HepG2 (cell line): ENCODE results near the gene DMBT1. TPM values are rescaled to one million over a fixed set of nuclear protein-coding genes. Genes with fewer than 3 reads are reported as not detected.

Source experiments
- ATAC-seq: fragments of 200-7000 bp; cut with Tn5 transposase; 3 replicates; pipeline ENCODE4 v1.9.1; 2020; ENCODE audit warnings: mild to moderate bottlenecking, moderate library complexity
- BruUV-seq: library from RNA; stranded (reverse); fragments of 400-500 nt; replicated peaks from 2 replicates; lab custom pipeline; 2021; lab: Mats Ljungman, UMichigan
- CTCF ChIA-PET: fragments of 300-600 bp; formaldehyde crosslinking; extraction: SDS; loops from one replicate; lab custom pipeline; 2021; ENCODE audit warnings: low total read pairs, inconsistent platforms, low intra/inter-chr PET ratio; lab: Yijun Ruan, JAX
- POLR2A ChIA-PET: fragments of 350-600 bp; sonication (Branson Sonifier 250); formaldehyde crosslinking; loops from one replicate; lab custom pipeline; 2020; ENCODE audit warnings: antibody characterized with exemption, inconsistent platforms; lab: Yijun Ruan, JAX
- DNase-seq: peaks from one replicate; pipeline ENCODE4 v3.0.0-alpha.2; 2015; ENCODE audit warnings: low spot score
- FAIRE-seq: peaks from 3 replicates; lab custom pipeline; 2011; peaks lifted over from hg19 to GRCh38; lab: Jason Lieb, UNC
- H2AFZ ChIP-seq: one replicate; pipeline ENCODE4 v1.6.1; 2011; ENCODE audit warnings: low read length, inconsistent platforms
- H3K27ac ChIP-seq: fragments of 300-600 bp; 3 replicates; pipeline ENCODE4 v1.8.0; 2011; ENCODE audit warnings: mixed run types, mild to moderate bottlenecking, mixed read lengths, low read length, inconsistent platforms; ENCODE audit not compliant: insufficient read depth; ENCODE audit errors: extremely low read length
- H3K27me3 ChIP-seq, 2 experiments: fragments of 200-600 bp in 1 of 2; 2 replicates in 1 of 2; 3 replicates in 1 of 2; pipeline versions ENCODE4 v1.6.0 to v1.8.0; 2011; ENCODE audit warnings: low read length in 2 of 2, mild to moderate bottlenecking in 2 of 2, moderate library complexity in 2 of 2, inconsistent platforms in 1 of 2; ENCODE audit not compliant: insufficient read depth in 2 of 2, control insufficient read depth in 1 of 2
- H3K36me3 ChIP-seq, 2 experiments: fragments of 200-600 bp in 1 of 2; replicated peaks in 1 of 2; 2 replicates in 1 of 2; 3 replicates in 1 of 2; pipeline versions ENCODE4 v1.5.1 to v1.8.0; 2011; ENCODE audit warnings: low read length in 2 of 2, inconsistent platforms in 1 of 2; ENCODE audit not compliant: insufficient read depth in 2 of 2, control insufficient read depth in 1 of 2
- H3K4me1 ChIP-seq: 2 replicates; pipeline ENCODE4 v1.5.1; 2012; ENCODE audit warnings: low read length, inconsistent platforms; ENCODE audit not compliant: insufficient read depth
- H3K4me2 ChIP-seq: 2 replicates; pipeline ENCODE4 v1.6.0; 2011; ENCODE audit warnings: low read depth, low read length, inconsistent platforms
- H3K4me3 ChIP-seq, 3 experiments: fragments of 200-600 bp in 1 of 3; sonication (generic), shearing (Covaris generic) in 1 of 3; replicated peaks in 1 of 3; 2 replicates each; pipeline ENCODE4 v1.5.1; 2011 to 2016; ENCODE audit warnings: low read length in 3 of 3, inconsistent platforms in 2 of 3, low read depth in 2 of 3, mild to moderate bottlenecking in 2 of 3, control low read depth in 1 of 3, mixed read lengths in 1 of 3; ENCODE audit not compliant: insufficient read depth in 1 of 3
- H3K79me2 ChIP-seq: one replicate; pipeline ENCODE4 v1.6.1; 2011; ENCODE audit warnings: low read length, inconsistent platforms; ENCODE audit not compliant: insufficient read depth
- H3K9ac ChIP-seq: 2 replicates; pipeline ENCODE4 v1.6.0; 2011; ENCODE audit warnings: mild to moderate bottlenecking, low read depth, low read length, inconsistent platforms; ENCODE audit not compliant: insufficient read depth
- H3K9me3 ChIP-seq: 2 replicates; pipeline ENCODE4 v1.5.1; 2012; ENCODE audit warnings: mild to moderate bottlenecking, low read length
- H4K20me1 ChIP-seq: 2 replicates; pipeline ENCODE4 v1.6.0; 2011; ENCODE audit warnings: inconsistent platforms, mild to moderate bottlenecking, low read length, moderate library complexity; ENCODE audit not compliant: insufficient read depth
- AKNA ChIP-seq: sonication (generic); formaldehyde crosslinking; IDR thresholded peaks from 2 replicates; pipeline ENCODE4 v1.4.0; 2020; ENCODE audit warnings: missing genetic modification reagents, borderline replicate concordance
- ATF7 ChIP-seq, 2 experiments: fragments of 450-650 bp in 1 of 2; sonication (generic) in 1 of 2; formaldehyde crosslinking in 1 of 2; IDR thresholded peaks; 2 replicates each; pipeline versions ENCODE4 v1.4.0 to v1.6.1; 2016 to 2020; ENCODE audit warnings: antibody characterized with exemption in 1 of 2, mild to moderate bottlenecking in 1 of 2, missing genetic modification reagents in 1 of 2
- CEBPG ChIP-seq: IDR thresholded peaks from 2 replicates; pipeline ENCODE4 v1.6.1; 2016
- DDIT3 ChIP-seq: sonication (generic); formaldehyde crosslinking; IDR thresholded peaks from 2 replicates; pipeline ENCODE4 v1.4.0; 2020; ENCODE audit warnings: mild to moderate bottlenecking, missing genetic modification reagents
- E2F2 ChIP-seq: sonication (generic); formaldehyde crosslinking; IDR thresholded peaks from 2 replicates; pipeline ENCODE4 v1.4.0; 2020; ENCODE audit warnings: missing genetic modification reagents, borderline replicate concordance
- FOXK1 ChIP-seq: sonication (generic); formaldehyde crosslinking; IDR thresholded peaks from 2 replicates; pipeline ENCODE4 v1.4.0; 2020; ENCODE audit warnings: low read depth, missing genetic modification reagents, borderline replicate concordance
- FOXO1 ChIP-seq: sonication (generic); formaldehyde crosslinking; IDR thresholded peaks from 2 replicates; pipeline ENCODE4 v1.4.0; 2020; ENCODE audit warnings: missing genetic modification reagents
- HMG20A ChIP-seq: IDR thresholded peaks from 2 replicates; pipeline ENCODE4 v1.6.1; 2016; ENCODE audit warnings: borderline replicate concordance
- KAT2B ChIP-seq: fragments of 150-350 bp; IDR thresholded peaks from 2 replicates; pipeline ENCODE4 v1.6.1; 2014; ENCODE audit warnings: low read depth, low read length, borderline replicate concordance
- NCOA2 ChIP-seq: sonication (generic); formaldehyde crosslinking; IDR thresholded peaks from 2 replicates; pipeline ENCODE4 v1.8.0; 2022; ENCODE audit warnings: inconsistent platforms
- POLR2AphosphoS2 ChIP-seq: IDR thresholded peaks from 2 replicates; pipeline ENCODE4 v1.6.1; 2011; ENCODE audit warnings: low read depth, low read length, improper control_type of control experiment
- PTBP1 ChIP-seq: fragments of 200-400 bp; formaldehyde crosslinking; IDR thresholded peaks from 2 replicates; pipeline ENCODE4 v1.6.1; 2018; ENCODE audit warnings: low read length, low read depth; ENCODE audit not compliant: poor library complexity, severe bottlenecking
- REL ChIP-seq: sonication (generic); formaldehyde crosslinking; conservative IDR thresholded peaks from 2 replicates; pipeline ENCODE4 v1.8.0; 2022; ENCODE audit warnings: mild to moderate bottlenecking, missing genetic modification reagents, moderate library complexity
- TMF1 ChIP-seq: sonication (generic); formaldehyde crosslinking; IDR thresholded peaks from 2 replicates; pipeline ENCODE4 v1.8.1; 2022; ENCODE audit warnings: low read depth, missing genetic modification reagents
- YEATS4 ChIP-seq: sonication (generic); formaldehyde crosslinking; IDR thresholded peaks from 2 replicates; pipeline ENCODE4 v1.4.0; 2020; ENCODE audit warnings: missing genetic modification reagents, borderline replicate concordance
- ZNF224 ChIP-seq: sonication (generic); formaldehyde crosslinking; IDR thresholded peaks from 2 replicates; pipeline ENCODE4 v1.5.0; 2020; ENCODE audit warnings: mild to moderate bottlenecking, missing genetic modification reagents
- ZNF451 ChIP-seq: sonication (generic); formaldehyde crosslinking; IDR thresholded peaks from 2 replicates; pipeline ENCODE4 v1.5.0; 2020; ENCODE audit warnings: mild to moderate bottlenecking, missing genetic modification reagents
- ZNF468 ChIP-seq: sonication (generic); formaldehyde crosslinking; IDR thresholded peaks from 2 replicates; pipeline ENCODE4 v1.8.0; 2022; ENCODE audit warnings: mild to moderate bottlenecking, moderate library complexity, missing genetic modification reagents
- ZNF556 ChIP-seq: sonication (generic); formaldehyde crosslinking; IDR thresholded peaks from 2 replicates; pipeline ENCODE4 v1.4.0; 2020; ENCODE audit warnings: mild to moderate bottlenecking, missing genetic modification reagents, borderline replicate concordance
- ZNF747 ChIP-seq: sonication (generic); formaldehyde crosslinking; IDR thresholded peaks from 2 replicates; pipeline ENCODE4 v1.8.1; 2023; ENCODE audit warnings: missing genetic modification reagents, mild to moderate bottlenecking, borderline replicate concordance
- WGBS: methylation state at CpG from one replicate; pipeline ENCODE4 v1.1.6; 2017; ENCODE audit warnings: low lambda C conversion rate; 5-methylcytosine and 5-hydroxymethylcytosine counted together
- in situ Hi-C: cut with HindIII; loops from 2 replicates; pipeline ENCODE4 v1.10.0; 2017; ENCODE audit warnings: low pct_unique_long_range_greater_than_20kb; ENCODE audit not compliant: extremely low pct_ligation_motif_present
- intact Hi-C: fragments of 100-400 bp; cut with micrococcal nuclease; formaldehyde crosslinking; loops from one replicate; pipeline ENCODE4 v1.10.0; 2022; ENCODE audit not compliant: unreplicated experiment
- polyA plus RNA-seq, 8 experiments: library from polyadenylated mRNA; depleted of rRNA in 3 of 8; stranded (reverse) in 7 of 8; unstranded in 1 of 8; fragments of >200 nt; fragmentation: Illumina TruSeq in 4 of 8; extraction: Trizol in 4 of 8; gene quantifications; 2 replicates each; pipeline versions ENCODE4 v1.2.1 to v1.2.3, GENCODE V29; 2011 to 2016; ENCODE audit warnings: low read depth in 4 of 8, missing spikeins in 1 of 8, mixed read lengths in 1 of 8; ENCODE audit not compliant: insufficient read depth in 1 of 8
- total RNA-seq, 5 experiments: library from RNA; depleted of rRNA; stranded (reverse); fragments of >200 nt; fragmentation: Illumina TruSeq; extraction: Trizol; gene quantifications; 2 replicates each; pipeline ENCODE4 v1.2.3, GENCODE V29; 2016; ENCODE audit warnings: low read depth in 1 of 5

Gene DMBT1
- total and polyA plus RNA-seq, 2 of the 13 experiments (the other 11 are each of a cell fraction or from before 2014, with no cell fraction given) = not detected

GRCh38 chr10:122541541-122542002 lies 19.0 kb upstream of the DMBT1 start:
- peaks cover 0 to 3% of the 10 kb centered on the region in 2 experiments; a peak in 1 of 5 replicates for H3K27me3 ChIP-seq
- no peak overlapping the region for H3K27ac ChIP-seq
- no peak overlapping the region for H3K4me3 ChIP-seq
- in situ Hi-C loops = no loop called here
- no peak for FAIRE-seq
- no peak overlapping the region for H3K4me2 ChIP-seq
- H2AFZ ChIP-seq = no peak overlapping the region
- DNase-seq = peak; percentile 12
- ChIA-PET POLR2A (no interaction called here), CTCF (no interaction called here)
- H4K20me1 ChIP-seq = no peaks in the 10 kb centered on the region
- intact Hi-C loops = no loop called here
- no TSS peak for BruUV-seq
- no peaks in the 10 kb centered on the region for H3K9me3 ChIP-seq
- H3K4me1 ChIP-seq = no peaks in the 10 kb centered on the region; the same call in 1 of the 2 replicates
- 2% methylated on average over 4 of the region's 4 CpGs for WGBS
- H3K9ac ChIP-seq = no peak overlapping the region
- no peaks in the 10 kb centered on the region for H3K79me2 ChIP-seq
- H3K36me3 ChIP-seq = no peaks in the 10 kb centered on the region
- no peak for ATAC-seq
- TF ChIP-seq ZNF468 (CRISPR knock-in tag) (no peak), ATF7 (IDR thresholded peaks at IDR 0.05) (no peak), ATF7 (CRISPR knock-in tag; IDR thresholded peaks at IDR 0.05) (no peak), FOXK1 (CRISPR knock-in tag) (no peak), HMG20A (CRISPR knock-in tag) (0 out of 2 replicates have a peak, but pooled peaks have one; percentile 18), POLR2AphosphoS2 (no peak), CEBPG (CRISPR knock-in tag) (peak; percentile 30; the same call in 1 of the 2 replicates), PTBP1 (no peak), ZNF747 (CRISPR knock-in tag) (no peak), DDIT3 (no peak), TMF1 (CRISPR knock-in tag) (no peak), KAT2B (no peak), FOXO1 (CRISPR knock-in tag) (no peak), ZNF556 (CRISPR knock-in tag) (no peak), YEATS4 (CRISPR knock-in tag) (no peak), REL (CRISPR knock-in tag) (no peak), E2F2 (no peak), NCOA2 (CRISPR knock-in tag) (0 out of 2 replicates have a peak, but pooled peaks have one; percentile 20), AKNA (CRISPR knock-in tag) (no peak), ZNF451 (CRISPR knock-in tag) (no peak), ZNF224 (CRISPR knock-in tag) (no peak)
